ENCODE data around the gene KRTAP20-4.

- TF ChIP-seq, protein P1, sequence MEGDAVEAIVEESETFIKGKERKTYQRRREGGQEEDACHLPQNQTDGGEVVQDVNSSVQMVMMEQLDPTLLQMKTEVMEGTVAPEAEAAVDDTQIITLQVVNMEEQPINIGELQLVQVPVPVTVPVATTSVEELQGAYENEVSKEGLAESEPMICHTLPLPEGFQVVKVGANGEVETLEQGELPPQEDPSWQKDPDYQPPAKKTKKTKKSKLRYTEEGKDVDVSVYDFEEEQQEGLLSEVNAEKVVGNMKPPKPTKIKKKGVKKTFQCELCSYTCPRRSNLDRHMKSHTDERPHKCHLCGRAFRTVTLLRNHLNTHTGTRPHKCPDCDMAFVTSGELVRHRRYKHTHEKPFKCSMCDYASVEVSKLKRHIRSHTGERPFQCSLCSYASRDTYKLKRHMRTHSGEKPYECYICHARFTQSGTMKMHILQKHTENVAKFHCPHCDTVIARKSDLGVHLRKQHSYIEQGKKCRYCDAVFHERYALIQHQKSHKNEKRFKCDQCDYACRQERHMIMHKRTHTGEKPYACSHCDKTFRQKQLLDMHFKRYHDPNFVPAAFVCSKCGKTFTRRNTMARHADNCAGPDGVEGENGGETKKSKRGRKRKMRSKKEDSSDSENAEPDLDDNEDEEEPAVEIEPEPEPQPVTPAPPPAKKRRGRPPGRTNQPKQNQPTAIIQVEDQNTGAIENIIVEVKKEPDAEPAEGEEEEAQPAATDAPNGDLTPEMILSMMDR (conservative IDR thresholded peaks at IDR 0.05 in 1 of 2, IDR thresholded peaks at IDR 0.05 in 1 of 2; ENCODE audit: low read depth in 1 of 2, low read length in 2 of 2) = no peak
- TF ChIP-seq EZH2 (IDR thresholded peaks at IDR 0.05; ENCODE audit: low read length, missing control alignments) = no peak
Observed at GRCh38 chr21:30629200-30629599, 8.8 kb downstream of the KRTAP20-4 start.

Data from fibroblast of lung (primary cell).